Fibroblast of villous mesenchyme (primary cell): ENCODE data around the gene MAN1B1. TPM values are rescaled to one million over a fixed set of nuclear protein-coding genes. Genes with fewer than 3 reads are reported as not detected.

Source experiments
- DNase-seq: peaks from one replicate; pipeline ENCODE4 v3.0.0-alpha.2; 2010; ENCODE audit warnings: low read depth
- H3K4me3 ChIP-seq: 2 replicates; pipeline ENCODE4 v1.5.1; 2011; ENCODE audit warnings: low read depth, mild to moderate bottlenecking, low read length
- CTCF ChIP-seq: IDR thresholded peaks from 2 replicates; pipeline ENCODE4 v1.5.1; 2012; ENCODE audit warnings: low read depth, mild to moderate bottlenecking, low read length; ENCODE audit not compliant: insufficient read depth
- total RNA-seq: library from RNA; depleted of rRNA; stranded (reverse); fragments of >200 nt; gene quantifications from 2 replicates; pipeline ENCODE4 v1.2.3, GENCODE V29; 2012

Gene MAN1B1
- total RNA-seq, 1 donor, result 65.6 TPM

- H3K4me3 ChIP-seq, result no peak within 1 kb of the TSS
- TF ChIP-seq CTCF, result no peak
- DNase-seq, result no peak
These were observed 32.5 kb upstream of the MAN1B1 start, which contains the start of gene ENTPD2 for GRCh38 chr9:137053944-137054931. ENTPD2 (minus strand) TSS chr9:137054061; CDS start chr9:137053997, 64 bp downstream.

GRCh38 chr9:137054932-137055384, 31.8 kb upstream of the MAN1B1 start:
- TF ChIP-seq CTCF, result no peak
- H3K4me3 ChIP-seq, result no peak overlapping the region
- no peak for DNase-seq

- DNase-seq, result peak; percentile 53
- H3K4me3 ChIP-seq, result no peak overlapping the region
- no peak for TF ChIP-seq CTCF
These were observed 31.1 kb upstream of the MAN1B1 start for GRCh38 chr9:137055385-137056364.

- no peak for DNase-seq
- no peak for TF ChIP-seq CTCF
- no peak overlapping the region for H3K4me3 ChIP-seq
These were observed 29.9 kb upstream of the MAN1B1 start for GRCh38 chr9:137056739-137057415.

GRCh38 chr9:137057545-137057944, 29.2 kb upstream of the MAN1B1 start:
- no peak for TF ChIP-seq CTCF
- H3K4me3 ChIP-seq, result no peak overlapping the region
- no peak for DNase-seq
